Fibroblast of the aortic adventitia (primary cell): ENCODE data around the gene OIT3. TPM values are rescaled to one million over a fixed set of nuclear protein-coding genes. Genes with fewer than 3 reads are reported as not detected.

Experiments
- DNase-seq: peaks from one replicate; pipeline ENCODE4 v3.0.0-alpha.2; 2010; ENCODE audit warnings: low read depth
- H3K4me3 ChIP-seq: 2 replicates; pipeline ENCODE4 v1.5.1; 2011; ENCODE audit warnings: low read depth, mild to moderate bottlenecking, control low read depth, low read length, moderate library complexity
- total RNA-seq: library from RNA; depleted of rRNA; stranded (reverse); fragments of >200 nt; gene quantifications from 2 replicates; pipeline ENCODE4 v1.2.3, GENCODE V29; 2012; ENCODE audit warnings: low replicate concordance
- TF ChIP-seq, protein P1 (sequence below): IDR thresholded peaks from 2 replicates; pipeline ENCODE4 v1.5.1; 2011; ENCODE audit warnings: mild to moderate bottlenecking, low read length, control low read depth, inconsistent platforms; ENCODE audit not compliant: insufficient read depth

Gene OIT3
- total RNA-seq, 1 donor, result not detected

DNA sequence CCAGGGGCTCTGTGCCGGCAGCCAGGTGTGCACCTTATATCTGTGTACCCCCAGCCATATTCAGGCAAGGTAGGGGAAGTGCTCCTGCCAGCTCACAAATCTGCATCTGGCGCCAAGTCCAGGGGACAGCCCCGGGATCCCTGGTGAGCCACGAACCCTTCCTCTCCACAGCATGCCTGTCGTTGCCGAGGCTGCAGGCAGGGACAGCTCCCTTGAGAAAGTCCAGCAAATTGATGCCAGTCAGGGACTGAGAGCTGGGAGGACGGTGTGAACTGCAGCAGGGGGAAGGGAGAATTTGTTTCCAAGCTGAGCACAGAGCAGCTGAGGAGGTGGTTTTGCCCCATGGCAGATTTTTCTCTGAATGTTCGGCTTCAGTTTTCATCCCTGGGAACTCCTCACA, 60.1 kb downstream of the OIT3 start:
- DNase-seq, result no peak
- TF ChIP-seq, protein P1, sequence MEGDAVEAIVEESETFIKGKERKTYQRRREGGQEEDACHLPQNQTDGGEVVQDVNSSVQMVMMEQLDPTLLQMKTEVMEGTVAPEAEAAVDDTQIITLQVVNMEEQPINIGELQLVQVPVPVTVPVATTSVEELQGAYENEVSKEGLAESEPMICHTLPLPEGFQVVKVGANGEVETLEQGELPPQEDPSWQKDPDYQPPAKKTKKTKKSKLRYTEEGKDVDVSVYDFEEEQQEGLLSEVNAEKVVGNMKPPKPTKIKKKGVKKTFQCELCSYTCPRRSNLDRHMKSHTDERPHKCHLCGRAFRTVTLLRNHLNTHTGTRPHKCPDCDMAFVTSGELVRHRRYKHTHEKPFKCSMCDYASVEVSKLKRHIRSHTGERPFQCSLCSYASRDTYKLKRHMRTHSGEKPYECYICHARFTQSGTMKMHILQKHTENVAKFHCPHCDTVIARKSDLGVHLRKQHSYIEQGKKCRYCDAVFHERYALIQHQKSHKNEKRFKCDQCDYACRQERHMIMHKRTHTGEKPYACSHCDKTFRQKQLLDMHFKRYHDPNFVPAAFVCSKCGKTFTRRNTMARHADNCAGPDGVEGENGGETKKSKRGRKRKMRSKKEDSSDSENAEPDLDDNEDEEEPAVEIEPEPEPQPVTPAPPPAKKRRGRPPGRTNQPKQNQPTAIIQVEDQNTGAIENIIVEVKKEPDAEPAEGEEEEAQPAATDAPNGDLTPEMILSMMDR, result no peak
- H3K4me3 ChIP-seq, result no peak overlapping the region

- no peak overlapping the region for H3K4me3 ChIP-seq
- TF ChIP-seq, protein P1, result no peak
- DNase-seq, result no peak
These were observed 60.7 kb downstream of the OIT3 start for GRCh38 chr10:72954230-72954595.

GRCh38 chr10:72954596-72955554, 61.3 kb downstream of the OIT3 start, which contains the start of gene PLA2G12B:
PLA2G12B (minus strand) TSS chr10:72954806; CDS start chr10:72954685, 121 bp downstream.
- no peak for DNase-seq

GRCh38 chr10:72956001-72956400, 62.5 kb downstream of the OIT3 start:
- no peak for DNase-seq
- H3K4me3 ChIP-seq, result no peak overlapping the region
- TF ChIP-seq, protein P1, result no peak

More at GRCh38 chr10:72954596-72955554, 61.3 kb downstream of the OIT3 start, which contains the start of gene PLA2G12B:
- TF ChIP-seq, protein P1, result no peak
- H3K4me3 ChIP-seq, result no peak within 1 kb of the TSS

GRCh38 chr10:72976886-72977285, 83.3 kb downstream of the OIT3 start:
- H3K4me3 ChIP-seq, result no peak overlapping the region
- TF ChIP-seq, protein P1, result no peak
- no peak for DNase-seq

DNA sequence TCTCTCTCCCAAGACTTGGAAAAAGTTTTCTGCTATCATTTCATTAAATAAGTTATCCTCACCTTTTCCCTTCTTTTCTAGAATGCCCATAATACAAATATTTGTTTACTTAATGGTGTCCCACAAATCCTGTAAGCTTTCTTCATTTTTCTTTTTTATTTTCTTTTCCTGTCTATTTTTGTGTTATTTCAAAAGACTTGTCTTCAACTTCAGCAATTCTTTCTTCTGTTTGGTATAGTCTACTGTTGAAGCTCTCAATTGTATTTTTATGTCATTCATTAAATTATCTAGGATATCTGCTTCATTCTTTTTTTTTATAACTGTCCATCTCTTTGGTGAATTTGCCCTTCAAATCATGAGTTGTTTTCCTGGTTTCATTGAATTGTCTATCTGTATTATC, 86.2 kb downstream of the OIT3 start:
- TF ChIP-seq, protein P1, result no peak
- no peak for DNase-seq

More for the DNA sequence above, 86.2 kb downstream of the OIT3 start:
- H3K4me3 ChIP-seq, result no peak overlapping the region
